ENCODE results near the gene RAE1. TPM values are rescaled to one million over a fixed set of nuclear protein-coding genes. Genes with fewer than 3 reads are reported as not detected.

Gene RAE1
- total RNA-seq, 6 experiments from 2014 or later = 8.6 to 22.1 (median 11.1) TPM

DNA sequence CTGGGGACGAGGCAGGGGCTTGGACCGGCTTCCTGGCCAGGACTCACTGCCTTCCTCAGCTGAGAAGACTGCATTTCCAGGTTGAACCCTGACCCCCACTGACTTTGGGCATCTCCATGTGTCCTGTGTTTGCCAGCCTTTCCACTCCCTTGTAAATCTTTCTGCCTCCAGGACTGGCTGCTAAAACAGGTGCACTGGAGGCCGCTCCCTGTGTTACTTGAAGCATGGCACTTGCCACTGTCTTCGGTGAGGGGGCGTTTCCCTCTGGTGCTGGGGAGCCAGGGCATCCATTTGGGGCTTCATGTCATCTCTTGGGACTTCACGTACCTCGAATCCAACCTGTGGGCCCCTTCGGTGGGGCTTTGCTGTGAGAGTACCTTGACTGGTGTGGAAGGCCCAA lies 33.4 kb downstream of the RAE1 start:
- intact Hi-C loops (cut with DNase I) = loop anchor here (5.0 to 10.0 kb wide), 2 partner anchors 113 to 210 kb away; no protein-coding TSS in a partner anchor
- peaks cover 0 to 2% (median 0%) of the 10 kb centered on the region in 4 donors for H3K4me1 ChIP-seq
- no peaks in the 10 kb centered on the region for H3K9me3 ChIP-seq
- 83% methylated on average over 2 of the region's 8 CpGs for WGBS (ENCODE audit: insufficient coverage, low coverage, low lambda C conversion rate, missing lambda C conversion rate)
- no peak for ATAC-seq
- DNase-seq = no peak
- no peaks in the 10 kb centered on the region for H3K27me3 ChIP-seq
- H3K4me3 ChIP-seq = no peak overlapping the region
- TF ChIP-seq, protein P1, sequence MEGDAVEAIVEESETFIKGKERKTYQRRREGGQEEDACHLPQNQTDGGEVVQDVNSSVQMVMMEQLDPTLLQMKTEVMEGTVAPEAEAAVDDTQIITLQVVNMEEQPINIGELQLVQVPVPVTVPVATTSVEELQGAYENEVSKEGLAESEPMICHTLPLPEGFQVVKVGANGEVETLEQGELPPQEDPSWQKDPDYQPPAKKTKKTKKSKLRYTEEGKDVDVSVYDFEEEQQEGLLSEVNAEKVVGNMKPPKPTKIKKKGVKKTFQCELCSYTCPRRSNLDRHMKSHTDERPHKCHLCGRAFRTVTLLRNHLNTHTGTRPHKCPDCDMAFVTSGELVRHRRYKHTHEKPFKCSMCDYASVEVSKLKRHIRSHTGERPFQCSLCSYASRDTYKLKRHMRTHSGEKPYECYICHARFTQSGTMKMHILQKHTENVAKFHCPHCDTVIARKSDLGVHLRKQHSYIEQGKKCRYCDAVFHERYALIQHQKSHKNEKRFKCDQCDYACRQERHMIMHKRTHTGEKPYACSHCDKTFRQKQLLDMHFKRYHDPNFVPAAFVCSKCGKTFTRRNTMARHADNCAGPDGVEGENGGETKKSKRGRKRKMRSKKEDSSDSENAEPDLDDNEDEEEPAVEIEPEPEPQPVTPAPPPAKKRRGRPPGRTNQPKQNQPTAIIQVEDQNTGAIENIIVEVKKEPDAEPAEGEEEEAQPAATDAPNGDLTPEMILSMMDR (IDR thresholded peaks at IDR 0.05) = no peak
- no peak for TF ChIP-seq POLR2A (IDR thresholded peaks at IDR 0.05)
- H3K27ac ChIP-seq = no peak overlapping the region
- no peaks in the 10 kb centered on the region for H3K36me3 ChIP-seq

DNA sequence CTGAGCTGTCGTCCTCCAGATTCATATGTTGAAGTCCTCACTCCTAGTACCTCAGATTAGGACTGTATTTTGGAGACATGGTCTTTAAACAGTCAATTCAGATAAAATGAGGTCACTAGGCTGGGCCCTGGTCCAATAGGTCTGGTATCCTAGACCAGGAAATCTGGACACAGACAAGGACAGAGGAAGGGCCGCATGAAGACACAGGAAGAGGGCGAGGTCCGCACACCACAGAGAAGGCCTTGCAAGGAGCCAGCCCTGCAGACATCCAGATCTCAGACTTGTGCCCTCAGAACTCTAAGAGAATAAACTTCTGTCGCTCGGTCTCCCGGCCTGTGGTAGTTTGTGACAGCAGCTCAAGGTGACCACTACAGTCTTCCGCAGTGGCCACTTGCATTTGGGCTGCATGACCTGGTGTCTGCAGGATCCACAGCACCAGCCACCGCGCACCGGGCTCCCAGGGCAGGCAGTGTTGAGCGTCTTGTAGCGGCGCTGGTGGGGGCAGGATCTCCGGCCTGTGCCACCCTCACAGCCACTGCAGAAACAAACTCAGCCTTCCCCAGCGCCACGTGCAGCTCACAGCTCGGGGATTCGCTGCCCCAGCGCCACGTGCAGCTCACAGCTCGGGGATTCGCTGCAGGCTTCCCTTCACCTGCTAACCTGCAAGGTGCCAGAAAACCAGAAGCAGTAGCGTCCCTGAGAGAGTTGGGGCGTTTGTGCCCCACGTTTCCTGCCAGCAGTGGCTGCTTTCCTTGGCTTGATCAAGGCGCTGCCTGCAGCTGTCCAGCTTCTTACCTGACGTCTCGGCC lies 34.1 kb downstream of the RAE1 start:
- 68% methylated on average over 10 of the region's 29 CpGs for WGBS (ENCODE audit: insufficient coverage, low coverage, low lambda C conversion rate, missing lambda C conversion rate)
- Histone ChIP-seq H3K27ac (no peak overlapping the region), H3K27me3 (no peaks in the 10 kb centered on the region), H3K4me3 (no peak overlapping the region), H3K4me1 (peaks cover 0 to 8% (median 0%) of the 10 kb centered on the region in 4 donors), H3K36me3 (no peaks in the 10 kb centered on the region), H3K9me3 (no peaks in the 10 kb centered on the region)
- TF ChIP-seq POLR2A (IDR thresholded peaks at IDR 0.05) = no peak
- TF ChIP-seq, protein P1 (IDR thresholded peaks at IDR 0.05) = no peak
- ATAC-seq = peak in 3 of 4 donors; percentile 6 to 30 (median 19)
- intact Hi-C loops (cut with DNase I) = loop anchor here (5.0 to 10.0 kb wide), 2 partner anchors 112 to 210 kb away; no protein-coding TSS in a partner anchor
- peak; percentile 41 to 55 (median 50) for DNase-seq

DNA sequence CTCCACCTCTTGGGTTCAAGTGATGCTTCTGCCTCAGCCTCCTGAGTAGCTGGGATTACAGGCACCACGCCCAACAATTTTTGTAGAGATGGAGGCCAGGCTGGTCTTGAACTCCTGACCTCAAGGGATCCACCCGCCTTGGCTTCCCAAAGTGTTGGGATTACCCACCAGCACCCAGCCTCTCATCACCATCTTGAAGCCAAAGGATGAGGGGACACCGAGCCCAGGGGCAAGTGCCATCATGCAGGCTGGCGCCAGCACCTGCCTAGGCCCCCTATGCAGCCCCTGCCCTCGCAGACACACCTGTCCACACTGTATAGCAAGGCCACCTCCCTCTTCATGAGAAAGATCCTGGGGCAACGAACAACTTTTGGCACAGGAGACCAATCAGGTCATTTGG lies 34.9 kb downstream of the RAE1 start:
- H3K27me3 ChIP-seq = no peaks in the 10 kb centered on the region
- 100% methylated on average over 3 of the region's 6 CpGs for WGBS (ENCODE audit: insufficient coverage, low coverage, low lambda C conversion rate, missing lambda C conversion rate)
- TF ChIP-seq, protein P1 (IDR thresholded peaks at IDR 0.05) = no peak
- no peak for TF ChIP-seq POLR2A (IDR thresholded peaks at IDR 0.05)
- H3K9me3 ChIP-seq = no peaks in the 10 kb centered on the region
- DNase-seq (peak in 2 of 3 donors; percentile 14 to 44), ATAC-seq (no peak)
- intact Hi-C loops (cut with DNase I) = loop anchor here in 1 of 2 donors (10.0 kb wide), 1 partner anchor 209 kb away; no protein-coding TSS in a partner anchor
- no peak overlapping the region for H3K27ac ChIP-seq
- no peak overlapping the region for H3K4me3 ChIP-seq
- no peaks in the 10 kb centered on the region for H3K36me3 ChIP-seq
- peaks cover 0 to 13% (median 0%) of the 10 kb centered on the region in 4 donors for H3K4me1 ChIP-seq

DNA sequence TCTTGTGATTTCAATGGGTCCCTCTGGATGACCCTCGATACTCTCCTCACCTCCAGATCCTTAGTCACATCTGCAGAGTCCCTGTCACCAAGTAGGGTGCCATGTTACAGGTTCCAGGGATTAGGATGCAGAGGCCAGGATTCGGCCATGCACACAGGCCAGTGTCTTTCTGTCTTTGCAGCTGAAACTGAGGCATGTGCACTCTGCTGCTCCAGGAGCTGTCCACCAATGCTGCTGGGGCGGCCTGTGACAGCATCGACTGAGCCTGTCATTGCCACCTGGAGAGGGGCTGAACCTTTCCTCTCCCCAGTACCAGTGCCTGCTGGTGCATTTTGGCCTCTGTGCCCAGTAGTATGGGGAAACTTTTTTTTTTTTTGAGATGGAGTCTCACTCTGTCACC lies 35.7 kb downstream of the RAE1 start:
- intact Hi-C loops (cut with DNase I) = loop anchor here in 1 of 2 donors (10.0 kb wide), 1 partner anchor 208 kb away; no protein-coding TSS in a partner anchor
- no peak for ATAC-seq
- peaks cover 0 to 14% (median 0%) of the 10 kb centered on the region in 4 donors for H3K4me1 ChIP-seq
- no peak overlapping the region for H3K27ac ChIP-seq
- H3K9me3 ChIP-seq = no peaks in the 10 kb centered on the region
- H3K27me3 ChIP-seq = no peaks in the 10 kb centered on the region
- TF ChIP-seq, protein P1 (IDR thresholded peaks at IDR 0.05) = no peak
- peak in 1 of 3 donors; percentile 14 for DNase-seq
- no peaks in the 10 kb centered on the region for H3K36me3 ChIP-seq
- no peak overlapping the region for H3K4me3 ChIP-seq
- 100% methylated on average over 1 of the region's 4 CpGs for WGBS (ENCODE audit: insufficient coverage, low coverage, low lambda C conversion rate, missing lambda C conversion rate)

Measured in right lobe of liver (tissue), 6 donors.